Upper lobe of left lung (tissue), 4 donors: ENCODE data around the gene COL6A1.

Experiments used
- EP300 ChIP-seq, 4 donors: sonication (generic); formaldehyde crosslinking; IDR thresholded peaks; one replicate each; pipeline ENCODE4 v1.5.1; 2017; ENCODE audit warnings: antibody characterized with exemption in 4 of 4, control low read depth in 2 of 4
- POLR2A ChIP-seq, 4 donors: fragments of 450-650 bp; IDR thresholded peaks; one replicate each; pipeline ENCODE4 v1.5.1; 2016 to 2017; ENCODE audit warnings: antibody characterized with exemption in 4 of 4, mild to moderate bottlenecking in 2 of 4
- POLR2AphosphoS5 ChIP-seq, 2 donors: sonication (generic); formaldehyde crosslinking; IDR thresholded peaks; one replicate each; pipeline ENCODE4 v1.5.1; 2017; ENCODE audit warnings: antibody characterized with exemption in 2 of 2
- TF ChIP-seq, protein P1 (sequence below), 6 experiments: fragments of 450-650 bp in 4 of 6; fragments of 200-600 bp in 2 of 6; sonication (generic) in 2 of 6; IDR thresholded peaks; one replicate each; pipeline ENCODE4 v1.5.1; 2016 to 2019; ENCODE audit warnings: antibody characterized with exemption in 6 of 6

- TF ChIP-seq, protein P1, sequence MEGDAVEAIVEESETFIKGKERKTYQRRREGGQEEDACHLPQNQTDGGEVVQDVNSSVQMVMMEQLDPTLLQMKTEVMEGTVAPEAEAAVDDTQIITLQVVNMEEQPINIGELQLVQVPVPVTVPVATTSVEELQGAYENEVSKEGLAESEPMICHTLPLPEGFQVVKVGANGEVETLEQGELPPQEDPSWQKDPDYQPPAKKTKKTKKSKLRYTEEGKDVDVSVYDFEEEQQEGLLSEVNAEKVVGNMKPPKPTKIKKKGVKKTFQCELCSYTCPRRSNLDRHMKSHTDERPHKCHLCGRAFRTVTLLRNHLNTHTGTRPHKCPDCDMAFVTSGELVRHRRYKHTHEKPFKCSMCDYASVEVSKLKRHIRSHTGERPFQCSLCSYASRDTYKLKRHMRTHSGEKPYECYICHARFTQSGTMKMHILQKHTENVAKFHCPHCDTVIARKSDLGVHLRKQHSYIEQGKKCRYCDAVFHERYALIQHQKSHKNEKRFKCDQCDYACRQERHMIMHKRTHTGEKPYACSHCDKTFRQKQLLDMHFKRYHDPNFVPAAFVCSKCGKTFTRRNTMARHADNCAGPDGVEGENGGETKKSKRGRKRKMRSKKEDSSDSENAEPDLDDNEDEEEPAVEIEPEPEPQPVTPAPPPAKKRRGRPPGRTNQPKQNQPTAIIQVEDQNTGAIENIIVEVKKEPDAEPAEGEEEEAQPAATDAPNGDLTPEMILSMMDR (IDR thresholded peaks at IDR 0.05): no peak
- TF ChIP-seq POLR2A (IDR thresholded peaks at IDR 0.05): no peak
- no peak for TF ChIP-seq POLR2AphosphoS5 (IDR thresholded peaks at IDR 0.05)
- TF ChIP-seq EP300 (IDR thresholded peaks at IDR 0.05): no peak
Measured at GRCh38 chr21:45972353-45972715, 9.2 kb upstream of the COL6A1 start.
